ENCODE measurements around the gene RNF182. TPM values are rescaled to one million over a fixed set of nuclear protein-coding genes. Genes with fewer than 3 reads are reported as not detected.

RNF182 gene
- total and polyA plus RNA-seq, 2 experiments from 2014 or later: 1.8 to 2.7 TPM

GRCh38 chr6:13979284-13980171 lies 54.8 kb downstream of the RNF182 start:
- Histone ChIP-seq H4K20me1 (ENCODE audit: insufficient read depth) (no peaks in the 10 kb centered on the region), H3K9me2 (ENCODE audit: insufficient read depth) (no peaks in the 10 kb centered on the region), H3K9me3 (ENCODE audit: low read depth) (no peaks in the 10 kb centered on the region), H3K4me3 (no peak overlapping the region), H2AFZ (no peak overlapping the region), H3K27ac (no peak overlapping the region), H3K9ac (no peak overlapping the region), H3F3A (ENCODE audit: insufficient read depth) (peaks cover 6% of the 10 kb centered on the region; the same call in 1 of the 2 replicates), H3K4me2 (ENCODE audit: unreplicated experiment) (no peak overlapping the region), H3K27me3 (replicated peaks; ENCODE audit: insufficient read depth) (no peaks in the 10 kb centered on the region), H3K79me2 (ENCODE audit: insufficient read depth) (no peaks in the 10 kb centered on the region), H3K36me3 (ENCODE audit: low read depth) (no peaks in the 10 kb centered on the region), H3K4me1 (ENCODE audit: insufficient read depth) (0 out of 2 replicates have a peak, but pooled peaks cover 7% of the 10 kb centered on the region)
- TF ChIP-seq EZH2phosphoT487 (IDR thresholded peaks at IDR 0.05; ENCODE audit: insufficient read depth, low read depth) (no peak), EZH2 (IDR thresholded peaks at IDR 0.05; ENCODE audit: insufficient read depth, poor library complexity, severe bottlenecking) (no peak)
- in situ Hi-C loops (cut with MboI): no loop called here
- WGBS, 2 experiments (ENCODE audit: low coverage in 1 of 2, low lambda C conversion rate in 2 of 2, missing lambda C conversion rate in 2 of 2): 81% methylated on average over 9 of the region's 9 CpGs
- no peak for DNase-seq

- H3K9ac ChIP-seq: no peak overlapping the region
- no peaks in the 10 kb centered on the region for H3K79me2 ChIP-seq (ENCODE audit: insufficient read depth)
- TF ChIP-seq EZH2 (IDR thresholded peaks at IDR 0.05; ENCODE audit: insufficient read depth, poor library complexity, severe bottlenecking) (no peak), EZH2phosphoT487 (IDR thresholded peaks at IDR 0.05; ENCODE audit: insufficient read depth, low read depth) (no peak)
- no peaks in the 10 kb centered on the region for H3K9me3 ChIP-seq (ENCODE audit: low read depth)
- H2AFZ ChIP-seq: no peak overlapping the region
- DNase-seq: no peak
- peaks cover 13% of the 10 kb centered on the region; the same call in 1 of the 2 replicates for H3F3A ChIP-seq (ENCODE audit: insufficient read depth)
- H3K36me3 ChIP-seq (ENCODE audit: low read depth): no peaks in the 10 kb centered on the region
- no peak overlapping the region for H3K4me3 ChIP-seq
- peaks cover 15% of the 10 kb centered on the region; the same call in 1 of the 2 replicates for H3K4me1 ChIP-seq (ENCODE audit: insufficient read depth)
- WGBS, 2 experiments (ENCODE audit: low coverage in 1 of 2, low lambda C conversion rate in 2 of 2, missing lambda C conversion rate in 2 of 2): 61 to 64% methylated on average over 4 of the region's 4 CpGs
- no peaks in the 10 kb centered on the region for H3K27me3 ChIP-seq (replicated peaks; ENCODE audit: insufficient read depth)
- no peaks in the 10 kb centered on the region for H4K20me1 ChIP-seq (ENCODE audit: insufficient read depth)
- no peak overlapping the region for H3K27ac ChIP-seq
- no peaks in the 10 kb centered on the region for H3K9me2 ChIP-seq (ENCODE audit: insufficient read depth)
- no peak overlapping the region for H3K4me2 ChIP-seq (ENCODE audit: unreplicated experiment)
- in situ Hi-C loops (cut with MboI): no loop called here
Observed at GRCh38 chr6:13980534-13980933, 55.8 kb downstream of the RNF182 start.

GRCh38 chr6:13985663-13986325 lies 61.0 kb downstream of the RNF182 start:
- DNase-seq: no peak
- in situ Hi-C loops (cut with MboI): no loop called here
- no peak overlapping the region for H3K4me3 ChIP-seq
- H2AFZ ChIP-seq: no peak overlapping the region
- H4K20me1 ChIP-seq (ENCODE audit: insufficient read depth): no peaks in the 10 kb centered on the region
- no peak overlapping the region for H3K4me2 ChIP-seq (ENCODE audit: unreplicated experiment)
- H3K27ac ChIP-seq: no peak overlapping the region
- 96 to 99% methylated on average over 4 of the region's 4 CpGs for WGBS, 2 experiments (ENCODE audit: low coverage in 1 of 2, low lambda C conversion rate in 2 of 2, missing lambda C conversion rate in 2 of 2)
- H3K79me2 ChIP-seq (ENCODE audit: insufficient read depth): no peaks in the 10 kb centered on the region
- no peaks in the 10 kb centered on the region for H3K36me3 ChIP-seq (ENCODE audit: low read depth)
- H3K9me3 ChIP-seq (ENCODE audit: low read depth): no peaks in the 10 kb centered on the region
- peaks cover 13% of the 10 kb centered on the region; the same call in 1 of the 2 replicates for H3F3A ChIP-seq (ENCODE audit: insufficient read depth)
- no peaks in the 10 kb centered on the region for H3K9me2 ChIP-seq (ENCODE audit: insufficient read depth)
- TF ChIP-seq EZH2phosphoT487 (IDR thresholded peaks at IDR 0.05; ENCODE audit: insufficient read depth, low read depth) (no peak), EZH2 (IDR thresholded peaks at IDR 0.05; ENCODE audit: insufficient read depth, poor library complexity, severe bottlenecking) (no peak)
- H3K9ac ChIP-seq: no peak overlapping the region
- H3K27me3 ChIP-seq (replicated peaks; ENCODE audit: insufficient read depth): no peaks in the 10 kb centered on the region
- H3K4me1 ChIP-seq (ENCODE audit: insufficient read depth): peaks cover 15% of the 10 kb centered on the region; the same call in 1 of the 2 replicates

GRCh38 chr6:13986700-13987399 lies 62.1 kb downstream of the RNF182 start:
- Histone ChIP-seq H3K27me3 (replicated peaks; ENCODE audit: insufficient read depth) (no peaks in the 10 kb centered on the region), H3K4me2 (ENCODE audit: unreplicated experiment) (no peak overlapping the region)

More at GRCh38 chr6:13986700-13987399, 62.1 kb downstream of the RNF182 start:
- TF ChIP-seq EZH2phosphoT487 (IDR thresholded peaks at IDR 0.05; ENCODE audit: insufficient read depth, low read depth): no peak
- no peak for TF ChIP-seq EZH2 (IDR thresholded peaks at IDR 0.05; ENCODE audit: insufficient read depth, poor library complexity, severe bottlenecking)
- no peaks in the 10 kb centered on the region for H3K36me3 ChIP-seq (ENCODE audit: low read depth)
- no peak overlapping the region for H3K9ac ChIP-seq
- in situ Hi-C loops (cut with MboI): no loop called here
- WGBS, 2 experiments (ENCODE audit: low coverage in 1 of 2, low lambda C conversion rate in 2 of 2, missing lambda C conversion rate in 2 of 2): 73 to 75% methylated on average over 4 of the region's 4 CpGs
- no peak overlapping the region for H2AFZ ChIP-seq
- H3K9me3 ChIP-seq (ENCODE audit: low read depth): no peaks in the 10 kb centered on the region
- H3K4me1 ChIP-seq (ENCODE audit: insufficient read depth): peaks cover 15% of the 10 kb centered on the region; the same call in 1 of the 2 replicates
- H3K4me3 ChIP-seq: no peak overlapping the region
- peaks cover 13% of the 10 kb centered on the region; the same call in 1 of the 2 replicates for H3F3A ChIP-seq (ENCODE audit: insufficient read depth)
- H3K9me2 ChIP-seq (ENCODE audit: insufficient read depth): no peaks in the 10 kb centered on the region
- DNase-seq: no peak
- no peaks in the 10 kb centered on the region for H3K79me2 ChIP-seq (ENCODE audit: insufficient read depth)
- H3K27ac ChIP-seq: no peak overlapping the region
- no peaks in the 10 kb centered on the region for H4K20me1 ChIP-seq (ENCODE audit: insufficient read depth)

Data from GM23248 (cell line).